Stomach smooth muscle (tissue), 2 donors: Measurements from ENCODE around the gene SLC38A11.
"Not testable (repeated sequence)": the region's sequence is repeated elsewhere in the genome, so short reads cannot be mapped to it uniquely, and the experiment has no call there.

ENCODE experiments used
- H3K27ac ChIP-seq: one replicate; pipeline ENCODE4 v1.7.0; 2013; ENCODE audit warnings: mild to moderate bottlenecking, low read length, inconsistent platforms
- H3K27me3 ChIP-seq, 2 donors: one replicate each; pipeline ENCODE4 v1.7.0; 2013; ENCODE audit warnings: low read length in 2 of 2; ENCODE audit not compliant: insufficient read depth in 2 of 2, control insufficient read depth in 1 of 2
- H3K36me3 ChIP-seq, 2 donors: one replicate each; pipeline ENCODE4 v1.7.0; 2013; ENCODE audit warnings: low read length in 2 of 2; ENCODE audit not compliant: control insufficient read depth in 2 of 2, insufficient read depth in 2 of 2
- H3K4me1 ChIP-seq: one replicate; pipeline ENCODE4 v1.7.0; 2013; ENCODE audit warnings: low read length; ENCODE audit not compliant: control insufficient read depth, insufficient read depth
- H3K4me3 ChIP-seq, 2 donors: one replicate each; pipeline ENCODE4 v1.7.0; 2013; ENCODE audit warnings: low read length in 2 of 2
- H3K9ac ChIP-seq, 2 donors: one replicate each; pipeline ENCODE4 v1.7.0; 2013; ENCODE audit warnings: low read length in 2 of 2, mild to moderate bottlenecking in 1 of 2
- H3K9me3 ChIP-seq, 2 donors: one replicate each; pipeline ENCODE4 v1.7.0; 2013; ENCODE audit warnings: low read length in 2 of 2; ENCODE audit not compliant: control insufficient read depth in 2 of 2
- donor health status: healthy.
- donor health status: Pancreatic carcinoma.

Gene SLC38A11

DNA sequence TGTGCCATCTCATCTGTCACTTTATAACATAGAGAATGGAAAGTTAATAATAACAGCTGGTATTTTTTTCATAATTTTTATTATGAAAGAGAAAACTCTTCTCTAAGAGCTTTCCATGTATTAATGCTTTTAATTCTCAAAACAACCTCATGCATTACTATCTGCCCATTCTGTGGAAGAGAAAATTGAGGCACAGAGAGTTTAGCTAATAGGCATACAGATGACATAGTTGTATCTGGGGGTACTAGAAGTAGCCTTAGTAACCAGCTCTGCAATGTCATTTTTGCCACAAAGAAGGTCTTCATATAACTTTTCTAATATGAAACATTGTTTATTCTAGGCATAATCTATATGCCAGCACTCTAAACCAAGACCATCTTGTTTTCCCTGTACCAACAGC is 77.4 kb downstream of the SLC38A11 start:
- Histone ChIP-seq H3K4me1 (no peaks in the 10 kb centered on the region), H3K9me3 (no peaks in the 10 kb centered on the region), H3K4me3 (no peak overlapping the region), H3K27me3 (no peaks in the 10 kb centered on the region), H3K27ac (no peak overlapping the region), H3K36me3 (no peaks in the 10 kb centered on the region), H3K9ac (no peak overlapping the region)

DNA sequence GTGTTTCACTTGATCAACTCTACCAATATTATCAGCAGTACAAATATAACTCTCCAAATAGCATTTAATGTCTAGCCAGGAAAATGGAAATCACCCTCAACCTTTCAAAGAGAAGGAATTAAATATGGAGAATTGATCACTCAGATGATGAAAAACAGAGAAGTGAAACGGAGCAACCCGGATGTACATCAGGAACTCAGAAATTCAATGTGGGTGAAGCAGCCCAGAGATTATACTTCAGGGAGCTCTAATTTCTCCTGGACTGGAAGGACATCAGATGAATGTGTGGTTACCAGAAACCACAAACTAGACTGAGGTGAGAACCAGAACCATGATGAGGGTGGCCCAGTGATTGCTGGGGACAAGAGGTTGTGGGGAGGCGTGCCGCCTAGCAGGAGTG is 78.2 kb downstream of the SLC38A11 start:
- Histone ChIP-seq H3K4me3 (no peak overlapping the region), H3K36me3 (no peaks in the 10 kb centered on the region), H3K27me3 (no peaks in the 10 kb centered on the region), H3K27ac (no peak overlapping the region), H3K4me1 (no peaks in the 10 kb centered on the region), H3K9me3 (no peaks in the 10 kb centered on the region), H3K9ac (no peak overlapping the region)

DNA sequence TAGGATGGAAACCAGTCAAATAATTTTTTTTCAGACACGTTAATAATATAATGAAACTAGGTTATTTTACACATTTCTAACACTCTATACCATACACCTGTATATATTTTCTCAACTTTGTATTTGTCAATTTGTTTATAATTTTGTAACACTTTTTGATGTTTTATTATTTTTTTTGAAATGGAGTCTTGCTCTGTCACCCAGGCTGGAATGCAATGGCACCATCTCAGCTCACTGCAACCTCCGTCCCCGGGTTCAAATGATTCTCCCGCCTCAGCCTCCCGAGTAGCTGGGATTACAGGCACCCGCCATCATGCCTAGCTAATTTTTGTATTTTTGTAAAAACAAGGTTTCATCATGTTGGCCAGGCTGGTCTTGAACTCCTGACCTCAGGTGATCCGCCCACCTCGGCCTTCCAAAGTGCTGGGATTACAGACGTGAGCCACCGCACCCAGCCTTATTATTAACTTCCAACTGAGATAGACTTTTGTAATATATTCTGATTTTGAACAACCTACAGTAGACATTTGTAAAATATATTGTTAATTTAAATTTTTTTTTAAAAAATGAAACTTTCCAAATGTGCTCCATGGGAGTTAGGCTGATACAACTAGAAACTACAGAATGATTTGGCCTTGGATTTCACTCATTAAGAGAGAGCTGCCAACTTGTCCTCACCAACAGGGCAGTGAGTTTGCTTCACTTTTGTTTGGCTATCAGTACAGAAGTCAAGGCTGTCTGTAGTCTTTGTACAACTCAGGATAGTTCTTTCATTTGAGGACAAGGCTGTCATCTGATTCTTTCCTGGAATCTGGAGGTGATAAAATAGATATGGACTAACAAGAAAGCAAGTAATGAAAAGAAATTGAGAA is 79.8 kb downstream of the SLC38A11 start:
- Histone ChIP-seq H3K27me3 (no peaks in the 10 kb centered on the region), H3K4me1 (no peaks in the 10 kb centered on the region), H3K4me3 (no peak overlapping the region), H3K9me3 (no peaks in the 10 kb centered on the region), H3K36me3 (no peaks in the 10 kb centered on the region), H3K9ac (no peak overlapping the region), H3K27ac (no peak overlapping the region)

DNA sequence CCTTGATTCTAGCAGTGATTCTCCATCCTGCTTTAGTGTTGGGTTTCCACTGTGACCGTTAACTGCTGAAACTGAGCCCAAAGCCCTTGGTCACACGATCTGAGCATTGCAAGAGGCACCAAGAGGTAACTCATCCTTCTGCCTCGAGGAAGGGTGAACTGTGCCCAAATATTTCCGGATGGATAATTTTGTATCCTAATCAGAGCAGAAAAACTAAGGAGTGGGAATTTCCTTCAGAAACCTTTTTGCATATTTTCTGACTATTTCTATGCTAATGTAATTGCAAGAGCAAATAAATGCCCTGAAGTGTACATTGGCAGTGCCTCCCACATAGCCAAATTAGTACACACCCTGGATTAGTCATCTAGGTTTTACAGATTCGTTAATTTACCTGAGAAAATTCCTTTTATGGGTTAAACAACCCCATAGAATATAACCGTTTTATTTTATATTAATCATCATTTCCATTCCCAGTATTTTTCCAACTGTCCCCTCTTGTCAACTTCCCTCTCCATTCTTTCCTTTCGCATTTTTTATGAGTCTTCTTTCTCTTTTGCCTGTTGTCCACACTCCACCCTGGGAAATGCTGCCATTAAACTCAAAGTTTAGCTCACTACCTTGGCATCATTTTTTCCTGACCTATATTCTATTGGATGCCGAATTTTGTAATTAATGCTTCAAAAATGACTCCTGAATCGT is 82.0 kb downstream of the SLC38A11 start:
- no peaks in the 10 kb centered on the region for H3K9me3 ChIP-seq
- no peak overlapping the region for H3K4me3 ChIP-seq
- no peaks in the 10 kb centered on the region for H3K36me3 ChIP-seq
- no peaks in the 10 kb centered on the region for H3K4me1 ChIP-seq
- H3K9ac ChIP-seq = no peak overlapping the region
- H3K27ac ChIP-seq = no peak overlapping the region
- H3K27me3 ChIP-seq = no peaks in the 10 kb centered on the region

DNA sequence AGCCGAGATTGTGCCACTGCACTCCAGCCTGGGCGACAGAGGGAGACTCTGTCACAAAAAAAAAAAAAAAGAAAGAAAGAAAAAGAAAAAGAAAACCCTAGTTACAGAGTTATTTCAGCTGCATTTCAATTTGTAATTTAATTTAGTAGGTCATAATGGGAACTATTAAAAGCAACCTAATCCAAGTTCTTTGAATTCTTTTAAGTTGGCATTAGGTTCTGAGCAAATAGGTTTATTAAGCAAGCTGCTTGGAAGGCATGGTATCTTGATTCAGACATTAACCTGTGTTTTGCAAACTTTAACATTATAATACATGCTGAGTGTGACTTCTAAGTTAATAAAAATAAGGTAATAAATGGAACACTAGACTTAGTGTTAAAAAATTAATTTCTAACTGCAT is 83.9 kb downstream of the SLC38A11 start:
- Histone ChIP-seq H3K4me3 (no peak overlapping the region), H3K9ac (no peak overlapping the region), H3K27me3 (no peaks in the 10 kb centered on the region), H3K27ac (no peak overlapping the region), H3K36me3 (no peaks in the 10 kb centered on the region), H3K4me1 (no peaks in the 10 kb centered on the region), H3K9me3 (no peaks in the 10 kb centered on the region)

DNA sequence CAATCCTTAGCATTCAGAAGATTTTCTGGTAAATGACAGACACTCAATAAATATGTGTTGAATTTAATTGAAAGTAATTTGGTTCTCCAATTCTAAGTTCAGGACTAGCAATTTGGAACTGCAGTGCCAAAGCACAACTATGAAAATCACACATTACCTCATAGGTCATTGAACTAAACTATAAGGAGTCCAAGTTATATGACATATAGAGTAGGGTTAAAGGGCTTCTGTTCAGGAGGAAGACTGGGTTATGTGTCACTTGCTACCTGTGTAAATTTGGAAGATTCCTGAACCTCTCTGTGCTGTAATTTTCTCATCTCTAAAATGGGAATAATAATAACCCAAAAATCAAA is 85.9 kb downstream of the SLC38A11 start:
- Histone ChIP-seq H3K9ac (no peak overlapping the region), H3K4me1 (no peaks in the 10 kb centered on the region), H3K27ac (no peak overlapping the region), H3K36me3 (no peaks in the 10 kb centered on the region), H3K4me3 (no peak overlapping the region), H3K9me3 (no peaks in the 10 kb centered on the region), H3K27me3 (no peaks in the 10 kb centered on the region)

DNA sequence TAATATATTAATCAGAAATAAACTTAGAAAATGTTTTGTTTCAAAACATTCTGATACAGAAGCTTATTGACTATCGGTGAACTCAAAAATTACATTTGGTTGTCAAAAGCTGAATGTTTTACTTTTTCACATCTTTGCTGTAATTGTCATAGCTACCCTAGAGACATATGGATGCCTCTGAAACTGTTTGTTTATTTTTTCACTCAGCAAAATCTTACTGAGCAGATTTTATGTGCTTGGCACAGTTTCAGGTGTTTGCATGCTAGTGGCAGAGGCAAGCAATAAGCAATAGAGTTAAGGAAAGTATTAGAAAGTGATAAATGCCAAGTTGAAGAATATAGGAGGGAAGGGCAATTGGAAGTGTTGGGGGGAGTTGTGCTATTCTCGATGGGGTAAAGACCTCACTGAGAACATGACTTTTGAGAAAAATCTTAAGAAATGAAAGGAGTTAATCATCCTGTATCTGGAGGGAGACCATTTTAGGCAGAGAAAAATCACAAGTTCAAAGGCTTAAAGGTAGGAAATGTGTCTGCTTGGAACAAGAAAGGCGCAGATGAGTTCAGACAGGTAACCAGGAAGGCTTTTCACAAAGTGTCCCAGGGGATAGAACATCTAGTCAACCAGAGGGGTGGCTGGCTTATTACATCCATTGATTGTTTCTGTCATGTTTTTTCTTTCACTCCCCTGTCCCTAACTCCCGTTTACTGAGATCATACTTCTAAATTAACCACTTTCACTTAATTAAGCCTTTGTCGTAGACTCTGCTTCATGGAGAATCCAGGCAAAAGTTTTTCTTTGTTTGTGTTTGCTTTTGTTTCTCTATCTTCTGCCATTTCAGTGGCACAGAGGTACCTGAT is 86.5 kb downstream of the SLC38A11 start:
- H3K4me3 ChIP-seq = no peak overlapping the region
- no peak overlapping the region for H3K9ac ChIP-seq
- no peaks in the 10 kb centered on the region for H3K9me3 ChIP-seq
- no peaks in the 10 kb centered on the region for H3K4me1 ChIP-seq
- no peak overlapping the region for H3K27ac ChIP-seq
- H3K27me3 ChIP-seq = no peaks in the 10 kb centered on the region
- no peaks in the 10 kb centered on the region for H3K36me3 ChIP-seq

DNA sequence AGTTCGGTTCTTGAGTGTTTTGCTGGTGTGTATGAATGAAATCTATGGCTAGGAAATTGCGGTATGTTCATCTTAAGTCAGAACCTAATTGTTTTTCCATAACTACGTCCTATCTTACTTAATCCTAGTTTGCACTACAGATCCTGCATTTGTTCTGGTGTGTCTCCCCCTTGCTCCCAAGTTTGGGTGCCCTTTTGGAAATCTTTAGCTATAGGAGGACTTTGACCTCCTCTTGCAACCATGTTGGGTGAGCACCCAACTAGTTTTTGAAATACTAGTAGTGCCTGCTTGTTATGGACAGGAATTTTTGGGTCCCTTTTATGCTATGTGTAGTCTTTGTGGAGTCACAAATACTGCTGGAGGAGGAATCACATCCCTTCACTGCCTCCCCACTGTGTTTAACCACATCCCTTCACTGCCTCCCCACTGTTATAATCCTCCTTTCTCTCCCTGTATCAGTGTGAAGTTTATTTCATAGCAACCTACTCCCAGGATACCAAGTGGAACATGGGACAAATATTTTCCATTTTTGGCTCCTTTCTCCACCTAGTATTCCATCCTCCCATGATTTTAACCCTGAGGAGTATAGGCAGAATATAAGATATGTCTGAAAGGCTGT is 87.4 kb downstream of the SLC38A11 start:
- Histone ChIP-seq H3K4me1 (no peaks in the 10 kb centered on the region), H3K9me3 (no peaks in the 10 kb centered on the region), H3K36me3 (no peaks in the 10 kb centered on the region), H3K4me3 (no peak overlapping the region), H3K27me3 (no peaks in the 10 kb centered on the region), H3K27ac (no peak overlapping the region), H3K9ac (no peak overlapping the region)

DNA sequence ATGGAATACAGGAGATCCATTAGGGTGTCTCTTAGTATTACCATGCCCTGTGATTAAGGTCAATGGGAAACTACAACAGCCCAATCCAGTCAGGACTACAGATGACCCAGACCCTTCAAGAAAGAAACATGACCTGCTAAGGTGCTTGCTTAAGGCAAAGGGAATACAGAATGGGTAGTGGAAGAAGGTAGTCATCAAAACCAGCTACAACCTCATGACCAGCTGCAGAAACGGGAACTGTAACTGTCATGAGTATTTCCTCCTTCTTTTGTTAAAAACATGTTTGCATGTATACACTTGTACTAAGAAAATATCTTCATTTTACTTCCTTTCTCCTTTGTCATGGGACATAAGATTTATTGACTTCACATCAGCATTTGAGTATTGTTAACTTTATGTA is 88.9 kb downstream of the SLC38A11 start:
- H3K27me3 ChIP-seq, H3K4me1 ChIP-seq, H3K36me3 ChIP-seq, H3K27ac ChIP-seq, H3K9ac ChIP-seq, H3K4me3 ChIP-seq, H3K9me3 ChIP-seq: not testable (repeated sequence)

DNA sequence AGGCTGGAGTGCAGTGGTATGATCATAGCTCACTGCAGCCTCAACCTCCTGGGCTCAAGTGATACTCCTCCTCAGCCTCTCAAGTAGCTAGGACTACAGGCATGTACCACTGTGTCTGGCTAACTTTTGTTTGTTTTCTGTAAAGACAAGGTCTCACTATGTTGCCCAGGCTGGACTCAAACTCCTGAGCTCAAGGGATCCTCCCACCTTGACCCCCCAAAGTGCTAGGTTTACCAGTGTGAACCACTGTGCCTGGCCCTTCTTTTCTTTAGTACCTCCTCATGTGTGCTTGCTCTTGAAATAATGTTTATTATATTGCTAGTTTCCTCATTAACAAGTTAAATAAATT is 94.7 kb downstream of the SLC38A11 start:
- H3K27me3 ChIP-seq = no peaks in the 10 kb centered on the region
- no peaks in the 10 kb centered on the region for H3K4me1 ChIP-seq
- H3K9ac ChIP-seq = no peak overlapping the region
- no peak overlapping the region for H3K4me3 ChIP-seq
- H3K9me3 ChIP-seq = no peaks in the 10 kb centered on the region
- H3K27ac ChIP-seq = no peak overlapping the region
- no peaks in the 10 kb centered on the region for H3K36me3 ChIP-seq
